ENCODE measurements around the gene MRPL49. TPM values are rescaled to one million over a fixed set of nuclear protein-coding genes. Genes with fewer than 3 reads are reported as not detected.

The MRPL49 gene
- total RNA-seq, 1 donor from 2014 or later = 38.8 TPM

GRCh38 chr11:65160643-65161042 lies 38.5 kb downstream of the MRPL49 start:
- Mint-ChIP-seq H3K36me3 (ENCODE audit: insufficient read depth) (no peaks in the 10 kb centered on the region), H3K9me3 (ENCODE audit: low read depth) (no peaks in the 10 kb centered on the region), H3K27ac (no peak overlapping the region), H3K4me1 (ENCODE audit: low read depth) (peaks cover 3% of the 10 kb centered on the region), H3K27me3 (no peaks in the 10 kb centered on the region), H3K4me3 (ENCODE audit: low read depth) (no peak overlapping the region)
- no peak for DNase-seq (ENCODE audit: low spot score, unreplicated experiment)
- no peak for TF ChIP-seq CTCF (IDR thresholded peaks at IDR 0.05; ENCODE audit: unreplicated experiment)

- H3K9me3 Mint-ChIP-seq (ENCODE audit: low read depth) = no peaks in the 10 kb centered on the region
- peaks cover 3% of the 10 kb centered on the region for H3K4me1 Mint-ChIP-seq (ENCODE audit: low read depth)
- H3K36me3 Mint-ChIP-seq (ENCODE audit: insufficient read depth) = no peaks in the 10 kb centered on the region
- no peaks in the 10 kb centered on the region for H3K27me3 Mint-ChIP-seq
- no peak overlapping the region for H3K4me3 Mint-ChIP-seq (ENCODE audit: low read depth)
- TF ChIP-seq CTCF (IDR thresholded peaks at IDR 0.05; ENCODE audit: unreplicated experiment) = no peak
- no peak overlapping the region for H3K27ac Mint-ChIP-seq
- no peak for DNase-seq (ENCODE audit: low spot score, unreplicated experiment)
Observed at GRCh38 chr11:65163684-65164083, 41.6 kb downstream of the MRPL49 start.

GRCh38 chr11:65165410-65166317 lies 43.5 kb downstream of the MRPL49 start:
- Mint-ChIP-seq H3K4me3 (ENCODE audit: low read depth) (no peak overlapping the region), H3K27me3 (no peaks in the 10 kb centered on the region), H3K4me1 (ENCODE audit: low read depth) (no peaks in the 10 kb centered on the region), H3K27ac (no peak overlapping the region), H3K9me3 (ENCODE audit: low read depth) (no peaks in the 10 kb centered on the region), H3K36me3 (ENCODE audit: insufficient read depth) (no peaks in the 10 kb centered on the region)
- no peak for TF ChIP-seq CTCF (IDR thresholded peaks at IDR 0.05; ENCODE audit: unreplicated experiment)
- DNase-seq (ENCODE audit: low spot score, unreplicated experiment) = no peak

- DNase-seq (ENCODE audit: low spot score, unreplicated experiment) = no peak
- Mint-ChIP-seq H3K9me3 (ENCODE audit: low read depth) (no peaks in the 10 kb centered on the region), H3K4me3 (ENCODE audit: low read depth) (no peak overlapping the region), H3K27me3 (no peaks in the 10 kb centered on the region), H3K27ac (no peak overlapping the region), H3K36me3 (ENCODE audit: insufficient read depth) (no peaks in the 10 kb centered on the region), H3K4me1 (ENCODE audit: low read depth) (no peaks in the 10 kb centered on the region)
- no peak for TF ChIP-seq CTCF (IDR thresholded peaks at IDR 0.05; ENCODE audit: unreplicated experiment)
Observed at GRCh38 chr11:65166893-65167292, 44.8 kb downstream of the MRPL49 start.

GRCh38 chr11:65167656-65168055 lies 45.5 kb downstream of the MRPL49 start:
- H3K4me1 Mint-ChIP-seq (ENCODE audit: low read depth) = no peaks in the 10 kb centered on the region
- H3K36me3 Mint-ChIP-seq (ENCODE audit: insufficient read depth) = no peaks in the 10 kb centered on the region
- H3K9me3 Mint-ChIP-seq (ENCODE audit: low read depth) = no peaks in the 10 kb centered on the region
- no peak for TF ChIP-seq CTCF (IDR thresholded peaks at IDR 0.05; ENCODE audit: unreplicated experiment)
- H3K4me3 Mint-ChIP-seq (ENCODE audit: low read depth) = no peak overlapping the region
- no peak overlapping the region for H3K27ac Mint-ChIP-seq
- no peaks in the 10 kb centered on the region for H3K27me3 Mint-ChIP-seq
- no peak for DNase-seq (ENCODE audit: low spot score, unreplicated experiment)

Data from progenitor cell of endocrine pancreas (in vitro differentiated cells).